Stimulated activated CD8-positive, alpha-beta memory T cell treated with anti-CD3 and anti-CD28 coated beads, Interleukin-15, amount 100 ng/mL, for 24 hours (primary cell): ENCODE data around the gene CCM2.

ENCODE experiments used
- DNase-seq: peaks from one replicate; pipeline ENCODE4 v3.0.0-alpha.2; 2020; ENCODE audit warnings: low read depth

CCM2 gene

DNA sequence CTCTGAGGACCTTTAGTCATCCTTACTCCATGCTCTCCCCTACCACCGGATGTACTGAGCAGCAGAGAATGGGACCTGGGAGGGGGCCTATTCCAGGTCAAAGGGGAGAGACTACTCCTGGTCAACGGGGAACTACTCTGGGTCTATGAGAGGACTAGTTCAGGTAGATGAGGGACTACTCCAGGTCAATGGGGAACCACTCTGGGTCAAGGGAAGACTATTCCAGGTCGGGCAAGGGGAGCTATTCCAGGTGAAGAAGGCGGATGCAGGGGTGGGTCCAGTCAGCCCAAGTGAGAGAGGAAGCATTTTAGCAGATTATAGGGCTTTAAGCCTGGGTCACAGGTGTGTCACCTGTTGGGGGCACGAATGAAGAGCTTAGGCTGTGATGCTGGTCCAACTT lies 35.4 kb downstream of the CCM2 start:
- DNase-seq = no peak

DNA sequence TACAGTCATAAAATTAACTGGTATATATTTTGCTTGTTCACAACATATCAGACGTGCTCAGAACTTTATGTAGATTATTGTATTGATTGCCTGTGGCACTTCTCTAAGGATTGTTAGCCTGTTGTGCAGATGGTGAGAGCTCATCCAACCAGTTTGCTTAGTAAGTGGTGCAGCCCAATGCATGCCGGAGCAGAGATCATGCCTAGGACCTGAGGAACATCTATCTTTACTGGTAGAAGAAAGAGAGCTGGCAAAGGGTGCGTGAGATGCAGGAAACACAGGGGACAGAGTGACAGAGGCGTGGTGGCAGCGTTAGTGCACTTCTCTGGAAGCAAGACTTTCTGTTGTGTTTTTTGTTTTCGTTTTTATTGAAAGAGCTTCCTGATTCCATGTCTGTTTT lies 35.9 kb downstream of the CCM2 start:
- no peak for DNase-seq

DNA sequence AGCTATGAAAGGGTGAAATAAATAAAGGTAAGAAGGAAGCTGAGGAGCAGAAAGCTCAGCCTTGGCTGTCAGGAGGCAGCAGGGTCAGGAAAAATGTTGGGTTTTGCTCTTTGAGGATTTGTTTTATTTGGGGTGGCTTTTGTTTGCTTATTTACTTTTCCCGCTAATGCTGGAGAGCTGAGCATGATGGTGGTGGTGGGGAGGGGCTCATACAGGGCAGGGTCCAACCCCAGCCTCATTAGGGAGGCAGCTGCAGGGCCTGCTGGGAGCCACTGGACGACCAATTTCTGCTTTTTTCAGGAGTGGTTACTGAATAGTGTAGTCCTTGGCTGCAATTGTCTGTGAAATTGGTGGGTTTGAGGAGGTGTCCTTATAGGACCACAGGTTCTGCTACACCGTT lies 36.3 kb downstream of the CCM2 start:
- DNase-seq = no peak

DNA sequence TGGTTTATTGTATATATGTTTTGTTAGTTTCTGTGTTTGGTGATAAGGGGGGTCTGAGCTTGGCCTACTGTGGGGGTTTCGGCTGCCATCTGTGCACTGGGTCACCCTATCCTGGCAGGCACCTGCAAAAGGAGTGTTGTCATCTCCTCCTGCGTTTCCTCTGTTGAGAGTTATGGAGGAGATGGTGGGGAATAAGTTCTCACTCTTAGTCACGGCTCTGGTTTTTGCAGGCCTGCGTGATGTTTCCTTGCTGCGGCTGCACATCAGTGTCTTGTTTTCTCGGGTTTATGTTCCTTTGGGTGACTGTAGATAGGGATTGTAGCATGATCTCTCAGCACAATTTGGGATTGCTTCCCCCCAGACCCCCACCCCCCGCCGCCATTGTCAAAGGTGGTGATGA lies 36.8 kb downstream of the CCM2 start:
- no peak for DNase-seq

DNA sequence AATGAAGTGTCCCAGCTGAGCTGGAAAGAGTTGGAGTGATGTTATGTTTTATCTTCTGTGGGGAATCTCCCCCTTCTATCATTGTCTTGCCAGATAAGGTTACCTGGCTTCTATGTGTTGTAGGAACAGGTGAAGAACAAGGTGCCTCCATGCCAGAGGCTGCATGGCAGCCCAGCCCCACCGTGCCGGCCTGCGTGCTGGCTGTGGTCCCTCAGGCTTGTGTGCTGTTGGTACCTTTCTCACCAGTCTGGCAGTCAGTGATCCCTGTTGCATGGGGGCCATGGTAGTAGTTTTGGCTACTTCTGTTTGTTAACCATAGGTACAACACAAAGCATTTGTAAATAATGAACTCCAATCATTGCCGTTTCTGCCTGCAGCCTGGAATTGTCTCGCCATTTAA lies 37.9 kb downstream of the CCM2 start:
- DNase-seq = no peak

DNA sequence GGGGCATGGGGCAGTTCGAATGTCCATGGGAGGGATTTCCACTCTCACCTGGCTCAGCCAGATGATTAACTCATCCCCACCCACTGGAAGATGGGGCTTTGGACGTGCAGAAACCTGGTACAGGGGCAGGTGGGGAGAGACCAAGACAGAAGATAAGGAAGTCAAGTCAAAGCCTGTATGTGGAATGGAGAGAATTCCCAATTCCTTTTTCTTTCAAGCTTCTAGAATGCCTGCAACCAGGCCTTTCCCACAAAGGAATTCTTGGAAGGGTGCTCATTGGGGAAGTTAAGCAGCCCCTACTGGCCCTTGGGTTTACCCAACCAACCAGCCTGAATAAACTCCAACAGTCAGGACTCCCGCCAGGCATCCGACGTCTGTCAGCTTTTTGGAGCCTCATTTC lies 39.1 kb downstream of the CCM2 start:
- no peak for DNase-seq

DNA sequence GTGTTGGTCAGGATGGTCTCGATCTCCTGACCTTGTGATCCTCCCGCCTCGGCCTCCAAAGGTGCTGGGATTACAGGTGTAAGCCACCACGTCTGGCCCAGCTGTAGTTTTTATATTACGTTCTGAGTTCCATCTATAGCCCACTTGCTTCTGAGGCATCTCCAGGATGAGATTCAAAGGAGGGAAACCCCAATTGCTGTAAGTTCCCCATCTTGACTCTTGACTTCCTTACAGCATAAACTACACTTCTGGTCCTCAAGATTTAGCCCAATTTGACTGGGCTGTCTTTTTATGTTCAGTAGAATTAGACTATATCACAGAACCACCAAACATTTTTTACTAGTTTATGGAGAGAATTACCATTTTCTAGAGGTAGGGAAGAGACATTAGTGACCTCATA lies 44.3 kb downstream of the CCM2 start:
- no peak for DNase-seq

DNA sequence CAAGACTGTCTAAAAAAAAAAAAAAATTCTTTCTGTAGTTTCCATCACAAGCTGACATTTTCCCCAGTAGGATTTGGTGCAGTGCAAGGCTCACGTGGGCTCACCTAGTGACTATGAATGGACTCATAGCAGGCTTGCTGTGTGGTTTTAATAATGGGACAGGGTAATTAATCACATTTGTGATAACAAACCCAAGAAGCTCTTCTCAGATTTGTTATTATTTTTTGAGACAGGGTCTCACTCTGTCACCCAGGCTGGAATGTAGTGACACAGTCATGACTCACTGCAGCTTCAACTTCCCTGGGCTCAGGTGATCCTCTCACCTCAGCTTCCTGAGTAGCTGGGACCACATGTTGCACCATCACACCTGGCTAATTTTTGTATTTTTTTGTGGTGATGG lies 48.7 kb downstream of the CCM2 start:
- no peak for DNase-seq

DNA sequence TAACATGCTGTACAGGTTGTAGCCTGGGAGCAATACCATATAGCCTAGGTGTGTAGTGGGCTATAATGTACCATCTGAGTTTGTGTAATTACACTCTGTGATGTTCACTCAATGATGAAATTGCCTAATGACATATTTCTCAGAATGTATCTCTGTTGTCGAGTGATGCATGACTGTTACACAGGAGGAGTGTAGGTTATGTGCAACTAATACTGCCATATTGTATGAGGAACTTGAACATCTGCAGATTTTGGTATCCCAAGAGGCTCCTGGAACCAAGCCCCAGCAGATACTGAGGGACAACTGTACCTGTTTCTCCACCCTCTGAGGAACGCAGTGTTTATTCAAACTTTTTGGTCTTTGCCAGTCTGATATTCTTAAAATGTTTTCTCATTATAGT lies 50.2 kb downstream of the CCM2 start:
- no peak for DNase-seq

DNA sequence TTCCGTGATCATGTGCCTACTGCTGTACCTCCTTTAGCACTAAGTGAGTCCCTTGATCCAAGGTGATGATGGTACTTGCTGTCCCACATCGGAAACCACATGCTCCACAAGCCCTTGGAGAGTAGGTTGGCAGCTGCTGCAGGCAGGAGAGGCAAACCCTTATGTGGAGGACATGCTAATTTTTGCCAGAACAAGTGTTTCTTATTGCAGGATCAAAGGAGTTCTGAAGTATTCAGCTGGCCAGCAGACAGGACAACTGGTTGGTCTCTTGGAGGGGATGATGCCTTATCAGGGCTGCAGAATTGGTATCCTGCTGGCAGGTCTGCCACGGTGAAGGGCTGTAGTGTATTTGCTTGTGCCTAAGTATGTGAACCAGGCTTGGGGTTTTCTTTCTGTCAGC lies 52.0 kb downstream of the CCM2 start:
- DNase-seq = no peak

DNA sequence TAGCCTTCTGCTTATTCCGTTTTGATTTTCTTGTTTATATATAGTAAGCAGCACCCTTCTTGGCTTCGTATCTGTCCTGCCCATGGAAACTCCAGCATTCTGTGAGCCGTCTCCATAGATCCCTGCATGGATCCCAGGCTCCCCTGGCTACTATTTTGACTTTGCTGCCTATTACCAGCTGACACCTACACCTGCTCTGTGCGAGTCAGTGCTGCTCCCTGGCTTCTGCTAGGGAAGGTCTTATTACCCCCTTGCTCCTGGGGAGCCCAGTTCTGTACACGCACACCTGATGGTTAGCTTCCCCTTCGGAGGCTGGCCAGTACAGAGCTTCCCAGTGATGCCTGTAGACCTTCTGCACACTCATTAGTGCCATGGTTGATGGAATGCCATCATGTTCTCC lies 53.4 kb downstream of the CCM2 start:
- no peak for DNase-seq

DNA sequence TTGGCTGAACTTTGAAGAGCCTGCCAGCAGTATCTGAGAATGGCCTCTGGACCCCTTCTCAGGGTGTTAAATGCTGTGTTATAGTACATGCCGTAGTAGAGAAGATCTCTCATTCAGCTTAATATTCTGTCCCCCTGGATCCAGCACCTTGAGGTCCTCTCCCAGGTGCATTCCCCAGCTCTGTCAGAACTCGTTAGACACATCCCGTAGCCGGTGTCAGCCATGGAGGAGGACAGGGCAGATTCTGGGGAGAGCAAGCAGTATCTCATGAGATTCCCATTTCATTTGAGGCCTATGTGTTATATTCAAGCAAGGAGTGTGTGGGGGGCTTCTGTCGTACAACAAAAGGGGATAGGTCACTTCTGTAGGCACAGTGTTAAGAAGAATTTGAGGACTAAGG lies 53.9 kb downstream of the CCM2 start:
- DNase-seq = no peak

DNA sequence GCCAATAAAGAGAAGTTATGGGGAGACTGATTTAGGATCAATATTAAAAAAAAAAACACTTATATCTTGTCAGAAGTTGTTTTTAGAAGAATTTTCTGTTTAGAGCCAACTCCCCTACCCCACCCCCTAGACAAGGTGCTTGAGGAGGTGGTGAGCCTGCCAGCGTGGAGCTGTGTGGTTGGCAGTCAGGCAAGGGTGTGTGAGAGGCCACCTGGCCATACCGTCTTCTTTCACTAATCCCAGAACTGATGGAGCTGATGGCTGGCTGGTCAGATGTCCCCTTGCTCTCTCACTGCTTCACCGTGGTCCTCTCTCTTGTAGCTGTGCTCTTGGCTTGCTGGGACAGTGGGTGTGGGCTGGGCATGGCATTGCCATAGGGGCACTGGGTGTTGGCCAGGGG lies 54.4 kb downstream of the CCM2 start:
- no peak for DNase-seq

DNA sequence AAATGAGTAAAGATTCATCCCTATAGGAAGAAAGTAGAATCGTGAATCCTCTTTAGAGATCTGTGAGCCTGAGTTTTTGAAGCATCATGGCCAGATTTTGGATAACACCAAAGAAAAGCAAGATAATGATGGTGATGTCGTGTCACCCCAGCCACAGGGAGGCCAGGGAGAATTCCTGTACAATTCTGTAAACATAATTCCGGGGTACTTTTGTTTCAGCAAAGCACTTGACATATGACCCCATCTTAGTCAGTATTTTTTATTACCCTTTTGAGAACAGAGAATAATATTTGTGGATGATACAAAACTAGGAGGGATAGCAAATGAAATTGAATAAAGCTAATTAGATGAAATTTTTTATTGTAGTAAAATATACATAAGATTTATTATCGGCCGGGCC lies 55.0 kb downstream of the CCM2 start:
- DNase-seq = no peak

DNA sequence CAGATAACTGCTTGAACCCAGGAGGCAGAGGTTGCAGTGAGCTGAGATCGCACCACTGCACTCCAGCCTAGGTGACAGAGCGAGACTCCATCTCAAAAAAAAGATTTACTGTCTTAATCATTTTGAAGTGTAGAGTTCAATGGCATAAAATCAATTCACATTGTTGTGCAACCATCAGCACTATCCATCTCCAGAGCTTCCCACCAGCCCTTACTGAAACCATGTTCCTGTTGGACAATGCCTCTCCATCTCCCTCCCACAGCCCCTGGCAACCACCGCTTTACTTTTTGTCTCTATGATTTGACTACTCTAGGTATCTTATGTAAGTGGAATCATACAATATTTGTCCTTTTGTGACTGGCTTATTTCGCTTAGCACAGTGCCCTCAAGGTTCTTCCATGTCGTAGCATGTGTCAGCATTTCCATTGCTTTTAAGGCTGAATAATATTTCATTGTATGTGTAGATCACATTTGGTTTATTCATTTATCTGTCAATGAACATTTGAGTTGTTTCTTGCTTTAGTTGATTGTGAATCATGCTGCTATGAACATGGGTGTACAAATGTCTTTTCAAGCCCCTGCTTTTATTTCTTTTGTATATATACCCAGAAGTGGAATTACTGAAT lies 55.7 kb downstream of the CCM2 start:
- DNase-seq = no peak

DNA sequence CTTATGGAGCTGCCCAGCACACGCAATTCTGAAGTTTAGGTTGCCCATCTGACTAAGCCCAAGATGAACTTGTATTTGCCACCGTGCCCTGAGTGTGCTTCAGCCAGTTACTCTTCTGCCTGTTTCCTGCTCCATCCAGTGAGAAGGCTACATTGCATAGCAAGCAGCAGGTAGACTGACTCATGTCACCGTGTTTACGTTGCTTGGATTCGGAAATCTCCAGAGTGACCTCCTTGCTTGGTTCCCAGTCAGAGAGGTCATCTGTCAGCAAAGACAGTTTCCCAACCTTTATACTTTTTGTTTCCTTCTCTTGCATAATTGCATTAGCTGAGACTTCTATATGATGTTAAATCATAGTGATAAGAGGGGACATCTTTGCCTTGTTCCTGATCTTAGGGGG lies 57.9 kb downstream of the CCM2 start:
- no peak for DNase-seq

DNA sequence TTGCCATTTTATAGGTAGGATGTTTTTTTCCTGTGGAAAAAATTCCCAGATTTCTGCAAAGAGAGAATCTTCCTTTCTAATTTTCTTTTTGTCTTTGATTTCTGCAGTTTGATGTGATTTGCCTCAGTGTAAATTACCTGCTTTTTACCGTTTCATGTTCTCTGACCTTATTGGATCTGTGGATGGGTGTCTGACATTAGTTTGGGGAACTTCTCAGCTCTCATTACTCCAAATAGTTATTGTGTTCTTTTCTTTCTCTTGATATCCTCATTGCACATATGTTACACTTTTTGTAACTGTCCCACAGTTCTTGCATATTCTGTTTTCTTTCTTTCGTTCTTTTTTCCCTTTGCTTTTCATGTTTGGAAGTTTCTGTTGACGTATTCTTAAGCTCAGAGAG lies 60.3 kb downstream of the CCM2 start:
- DNase-seq = no peak

DNA sequence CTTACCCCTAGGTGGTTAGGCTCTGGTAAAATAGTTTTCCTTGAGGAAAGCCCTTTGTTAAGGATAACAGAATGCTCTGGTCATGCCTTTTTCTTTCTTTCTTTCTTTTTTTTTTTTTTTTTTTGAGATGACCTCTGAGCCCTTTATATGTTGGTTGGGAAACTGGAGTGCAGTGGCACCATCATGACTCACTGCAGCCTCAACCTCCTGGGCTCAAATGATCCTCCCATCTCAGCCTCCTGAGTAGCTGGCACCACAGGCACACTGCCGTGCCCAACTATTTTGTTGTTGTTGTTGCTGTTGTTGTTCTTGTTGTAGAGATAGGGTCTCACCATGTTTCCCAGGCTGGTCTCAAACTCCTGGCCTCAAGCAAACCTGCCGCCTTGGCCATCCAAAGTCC lies 61.4 kb downstream of the CCM2 start:
- DNase-seq = no peak

DNA sequence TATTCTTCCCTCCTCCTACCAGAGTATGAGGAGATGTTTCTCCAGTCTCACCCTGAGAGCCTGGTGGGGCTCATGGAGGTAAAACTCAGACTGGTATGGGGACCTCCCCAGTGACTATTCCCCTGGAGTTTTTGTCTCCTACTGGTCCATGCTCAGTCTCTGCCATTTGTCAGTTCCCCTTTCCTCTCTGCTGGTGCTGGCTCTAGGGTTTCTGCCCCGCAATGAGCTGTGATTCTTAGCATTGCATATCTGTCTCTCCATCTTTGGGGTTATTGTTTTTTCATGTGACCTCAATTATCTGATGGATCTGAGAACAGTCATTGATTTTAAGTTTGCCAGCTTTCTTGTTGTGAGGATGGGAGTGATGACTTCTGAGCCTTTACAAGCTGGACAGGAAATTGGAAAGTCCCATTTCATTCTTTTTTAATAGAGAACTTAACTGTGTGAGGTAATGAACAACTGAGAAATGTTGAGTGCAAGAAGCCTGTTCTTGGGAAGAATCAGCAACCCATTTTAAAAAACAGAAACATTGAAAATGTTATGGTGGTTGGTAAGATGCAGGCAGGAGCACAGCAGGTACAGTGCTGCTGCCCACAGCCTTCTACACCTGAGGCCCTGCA lies 61.9 kb downstream of the CCM2 start:
- DNase-seq = no peak

DNA sequence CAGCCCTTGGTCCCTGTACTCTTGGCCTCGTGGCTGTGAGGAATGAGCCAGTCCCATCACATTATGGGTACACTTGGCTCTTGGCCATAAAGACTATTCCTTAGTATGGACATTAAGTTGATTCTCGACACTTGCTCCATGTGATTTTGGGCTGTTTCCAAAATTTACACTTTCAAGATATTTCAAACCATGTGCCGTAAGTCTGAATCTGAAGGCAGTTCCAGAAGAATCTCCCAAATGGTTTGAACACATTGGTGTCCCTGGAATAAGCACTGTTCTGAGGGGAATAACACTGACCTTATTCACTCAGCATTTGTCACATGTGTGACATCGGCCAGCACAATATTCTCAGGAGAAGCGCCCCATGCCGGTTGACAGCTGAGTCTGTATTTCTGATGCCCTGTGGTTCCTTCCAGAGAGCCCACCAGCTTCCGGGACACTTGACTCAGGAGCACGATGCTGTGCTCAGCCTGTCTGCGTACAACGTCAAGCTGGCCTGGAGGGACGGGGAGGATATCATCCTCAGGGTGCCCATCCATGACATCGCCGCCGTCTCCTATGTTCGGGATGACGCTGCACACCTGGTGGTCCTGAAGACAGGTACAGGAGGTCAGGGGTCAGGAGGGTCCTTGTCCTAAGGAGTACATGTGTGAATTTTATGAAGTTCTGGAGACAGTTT lies 64.2 kb downstream of the CCM2 start:
- no peak for DNase-seq

DNA sequence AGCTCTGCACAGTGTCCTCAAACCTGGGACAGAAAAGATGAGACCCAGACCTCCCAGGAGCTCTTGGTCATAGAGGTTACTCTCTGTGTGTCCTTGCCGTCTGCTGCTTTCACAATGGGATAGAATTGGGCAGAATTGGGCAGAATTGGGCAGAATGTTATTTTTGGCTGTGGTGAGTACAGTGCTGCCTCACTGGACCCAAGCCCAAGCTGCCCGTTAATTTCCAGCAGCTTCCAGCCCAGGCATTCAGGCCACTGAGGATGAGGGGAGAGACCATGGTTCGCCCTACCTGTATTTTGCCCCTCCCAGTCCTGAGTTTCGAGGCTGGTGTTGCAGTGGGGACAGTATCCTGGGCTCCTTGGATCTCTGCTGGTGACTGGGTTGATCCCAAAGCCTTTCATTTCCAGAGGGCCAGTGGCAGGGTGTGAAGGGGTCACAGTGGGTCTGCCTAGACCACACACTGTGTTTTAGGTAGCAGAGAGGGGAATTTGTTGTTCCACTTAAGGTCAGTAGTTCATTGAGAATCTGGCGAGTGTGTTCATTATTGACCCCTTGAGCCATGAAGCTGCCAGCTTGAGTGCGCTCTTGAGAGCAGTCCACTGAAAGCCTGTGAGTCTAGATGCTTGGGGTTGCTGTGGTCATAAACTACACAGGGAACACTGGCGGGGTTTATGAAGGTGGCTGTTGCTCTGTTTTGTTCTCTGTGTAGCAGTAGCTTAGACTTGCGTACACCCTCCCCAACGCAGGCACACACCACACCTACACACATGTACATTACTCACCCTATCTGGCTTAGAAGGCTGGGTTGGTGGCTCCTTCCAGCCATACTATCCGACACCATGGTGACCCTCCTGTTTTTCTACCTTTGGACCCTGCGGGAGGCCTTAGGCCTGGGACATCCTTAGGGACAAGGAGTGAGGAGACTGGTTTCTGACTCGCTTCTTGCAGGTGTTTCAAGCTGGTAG lies 65.3 kb downstream of the CCM2 start:
- DNase-seq = no peak

DNA sequence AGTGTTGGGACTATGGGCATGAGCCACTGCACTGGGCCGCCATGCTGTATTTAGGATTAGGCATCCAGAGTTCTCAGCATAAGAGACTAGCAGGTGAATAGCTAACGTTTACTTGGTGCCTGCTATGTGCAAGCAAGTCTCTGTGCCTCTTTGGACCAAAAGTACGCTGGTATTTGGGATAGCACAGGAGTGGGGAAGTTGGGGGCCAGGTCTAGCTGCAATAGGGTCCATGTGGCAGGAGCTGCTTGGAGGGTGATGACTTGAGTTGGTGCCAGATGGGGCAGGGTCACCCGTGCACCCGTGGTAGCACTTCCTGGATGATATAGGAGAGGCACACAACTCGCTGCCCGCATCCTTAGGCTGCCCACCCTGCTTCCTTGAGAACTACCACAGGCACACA lies 66.4 kb downstream of the CCM2 start:
- DNase-seq = no peak

DNA sequence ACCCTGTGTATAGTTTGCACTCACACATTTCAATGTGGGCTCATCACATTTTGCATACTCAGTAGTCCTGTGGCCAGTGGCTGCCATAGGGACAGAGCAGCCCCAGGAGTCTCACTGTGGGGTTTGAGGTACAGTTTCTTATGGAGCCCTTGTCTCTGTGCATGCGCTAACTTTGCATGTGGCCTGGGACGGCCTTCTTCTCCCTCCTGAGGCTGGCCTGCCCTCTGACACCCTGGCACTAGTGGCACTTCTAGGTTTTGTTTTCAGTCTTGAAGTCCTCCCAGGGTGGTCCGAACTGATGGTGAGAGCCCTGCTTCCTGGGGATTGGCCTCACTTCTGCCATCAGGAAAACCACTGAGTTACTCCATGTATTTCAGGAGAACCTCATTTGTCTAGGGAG lies 67.6 kb downstream of the CCM2 start:
- no peak for DNase-seq
